GM23338 (cell line): ENCODE measurements around the gene KLHL5. TPM values are rescaled to one million over a fixed set of nuclear protein-coding genes. Genes with fewer than 3 reads are reported as not detected.

ENCODE experiments used
- ATAC-seq: fragments of 200-7000 bp; cut with Tn5 transposase; 3 replicates; pipeline ENCODE4 v1.9.1; 2020
- DNase-seq: peaks from one replicate; pipeline ENCODE4 v3.0.0-alpha.2; 2015; ENCODE audit warnings: low spot score
- H2AFZ ChIP-seq: fragments of 200-600 bp; sonication (generic); 2 replicates; pipeline ENCODE4 v1.8.0; 2016; ENCODE audit warnings: antibody characterized with exemption, mild to moderate bottlenecking, moderate library complexity
- H3F3A ChIP-seq: fragments of 200-600 bp; sonication (generic); replicated peaks from 2 replicates; pipeline ENCODE4 v1.8.0; 2017; ENCODE audit warnings: antibody characterized with exemption, mixed run types, low read depth
- H3K27ac ChIP-seq: fragments of 200-600 bp; sonication (generic); 2 replicates; pipeline ENCODE4 v1.6.1; 2016; ENCODE audit warnings: low read depth
- H3K27me3 ChIP-seq: fragments of 200-600 bp; sonication (generic); 2 replicates; pipeline ENCODE4 v1.8.0; 2016; ENCODE audit warnings: mild to moderate bottlenecking, mixed run types, moderate library complexity; ENCODE audit not compliant: insufficient read depth
- H3K36me3 ChIP-seq: fragments of 200-600 bp; sonication (generic); 2 replicates; pipeline ENCODE4 v1.8.0; 2016; ENCODE audit warnings: mild to moderate bottlenecking; ENCODE audit not compliant: insufficient read depth
- H3K4me1 ChIP-seq: fragments of 200-600 bp; sonication (generic); 2 replicates; pipeline ENCODE4 v1.8.0; 2016; ENCODE audit warnings: mild to moderate bottlenecking, moderate library complexity; ENCODE audit not compliant: insufficient read depth
- H3K4me2 ChIP-seq: fragments of 200-600 bp; sonication (generic); 2 replicates; pipeline ENCODE4 v1.7.1; 2017; ENCODE audit warnings: mixed run types
- H3K4me3 ChIP-seq: fragments of 200-600 bp; sonication (generic); 2 replicates; pipeline ENCODE4 v1.6.1; 2016; ENCODE audit warnings: mixed run types
- H3K79me2 ChIP-seq: fragments of 200-600 bp; sonication (generic); replicated peaks from 2 replicates; pipeline ENCODE4 v1.8.0; 2017; ENCODE audit warnings: mild to moderate bottlenecking; ENCODE audit not compliant: insufficient read depth
- H3K9me2 ChIP-seq: fragments of 200-600 bp; sonication (generic); 2 replicates; pipeline ENCODE4 v1.8.0; 2017; ENCODE audit not compliant: insufficient read depth
- H4K20me1 ChIP-seq: fragments of 200-600 bp; sonication (generic); replicated peaks from 2 replicates; pipeline ENCODE4 v1.8.0; 2017; ENCODE audit warnings: mild to moderate bottlenecking; ENCODE audit not compliant: insufficient read depth
- H3K27ac Mint-ChIP-seq: 2 replicates; pipeline ENCODE4 v1.8.0; 2020; ENCODE audit warnings: inconsistent platforms, mild to moderate bottlenecking, moderate library complexity, mixed read lengths
- H3K27me3 Mint-ChIP-seq: 3 replicates; pipeline ENCODE4 v1.8.0; 2022; ENCODE audit warnings: low read depth, mild to moderate bottlenecking, moderate library complexity, mixed read lengths, inconsistent platforms; ENCODE audit not compliant: insufficient read depth, poor library complexity
- H3K36me3 Mint-ChIP-seq: 3 replicates; pipeline ENCODE4 v1.8.0; 2021; ENCODE audit warnings: low read depth, mild to moderate bottlenecking, inconsistent platforms, moderate library complexity, mixed read lengths
- H3K4me1 Mint-ChIP-seq: 3 replicates; pipeline ENCODE4 v1.8.0; 2020; ENCODE audit warnings: mild to moderate bottlenecking, inconsistent platforms, mixed read lengths
- H3K4me3 Mint-ChIP-seq: 3 replicates; pipeline ENCODE4 v1.8.0; 2021; ENCODE audit warnings: moderate library complexity, mild to moderate bottlenecking, inconsistent platforms, mixed read lengths
- H3K9me3 Mint-ChIP-seq: 3 replicates; pipeline ENCODE4 v1.8.0; 2020; ENCODE audit warnings: moderate library complexity, mild to moderate bottlenecking, inconsistent platforms, mixed read lengths
- CREB1 ChIP-seq: fragments of 250-450 bp; sonication (Bioruptor Pico); IDR thresholded peaks from 2 replicates; pipeline ENCODE4 v1.5.0; 2020; ENCODE audit warnings: low read depth, mild to moderate bottlenecking, moderate library complexity
- CTCF ChIP-seq, 2 experiments: fragments of 200-600 bp in 1 of 2; sonication (generic) in 1 of 2; conservative IDR thresholded peaks; 2 replicates each; pipeline versions ENCODE4 v1.5.1 to v1.6.1; 2016 to 2017; ENCODE audit warnings: antibody characterized with exemption in 2 of 2, low read depth in 2 of 2, mild to moderate bottlenecking in 2 of 2, moderate library complexity in 1 of 2
- ETS1 ChIP-seq: IDR thresholded peaks from 2 replicates; pipeline ENCODE4 v1.6.1; 2016; ENCODE audit warnings: antibody characterized with exemption
- EZH2 ChIP-seq: fragments of 200-600 bp; sonication (generic); IDR thresholded peaks from one replicate; pipeline ENCODE4 v1.8.0; 2017; ENCODE audit warnings: antibody characterized with exemption, mild to moderate bottlenecking, low read depth; ENCODE audit not compliant: unreplicated experiment
- EZH2phosphoT487 ChIP-seq: fragments of 200-600 bp; sonication (generic); IDR thresholded peaks from one replicate; pipeline ENCODE4 v1.8.1; 2018; ENCODE audit warnings: antibody characterized with exemption; ENCODE audit not compliant: unreplicated experiment
- JUNB ChIP-seq: IDR thresholded peaks from one replicate; pipeline ENCODE4 v1.6.1; 2016; ENCODE audit warnings: antibody characterized with exemption; ENCODE audit not compliant: unreplicated experiment
- NANOG ChIP-seq: IDR thresholded peaks from 2 replicates; pipeline ENCODE4 v1.6.1; 2016; ENCODE audit warnings: antibody characterized with exemption, borderline replicate concordance
- POLR2AphosphoS5 ChIP-seq: IDR thresholded peaks from 2 replicates; pipeline ENCODE4 v1.6.1; 2016; ENCODE audit warnings: antibody characterized with exemption, low read depth
- REST ChIP-seq: IDR thresholded peaks from one replicate; pipeline ENCODE4 v1.6.1; 2018; ENCODE audit warnings: antibody characterized with exemption; ENCODE audit not compliant: unreplicated experiment
- STAT1 ChIP-seq: IDR thresholded peaks from one replicate; pipeline ENCODE4 v1.6.1; 2016; ENCODE audit warnings: antibody characterized with exemption; ENCODE audit not compliant: unreplicated experiment
- ZNF114 ChIP-seq: fragments of 250-450 bp; sonication (Bioruptor Pico); IDR thresholded peaks from 2 replicates; pipeline ENCODE4 v1.5.0; 2020; ENCODE audit warnings: mild to moderate bottlenecking, moderate library complexity
- ZNF331 ChIP-seq: fragments of 250-450 bp; sonication (Bioruptor Pico); IDR thresholded peaks from 2 replicates; pipeline ENCODE4 v1.5.0; 2020; ENCODE audit warnings: low read depth, mild to moderate bottlenecking, moderate library complexity
- ZNF462 ChIP-seq: fragments of 250-450 bp; sonication (Bioruptor Pico); IDR thresholded peaks from 2 replicates; pipeline ENCODE4 v1.5.0; 2020; ENCODE audit warnings: mild to moderate bottlenecking, moderate library complexity
- polyA plus RNA-seq: library from polyadenylated mRNA; unstranded; fragments of >200 nt; fragmentation: Nextera tagmentation; extraction: Ambion mirVana; gene quantifications from 2 replicates; pipeline ENCODE4 v1.2.1, GENCODE V29; 2016
- total RNA-seq: library from RNA; depleted of rRNA; stranded (reverse); fragments of >200 nt; shearing (Covaris generic); gene quantifications from 2 replicates; pipeline ENCODE4 v1.2.3, GENCODE V29; 2014

KLHL5 gene
- total and polyA plus RNA-seq, 2 experiments from 2014 or later: 9.4 to 24.5 TPM

- Histone ChIP-seq H3K9me2 (0 out of 2 replicates have a peak, but pooled peaks cover 4% of the 10 kb centered on the region), H3K79me2 (no peaks in the 10 kb centered on the region), H3K4me2 (no peak overlapping the region), H3K27me3 (no peaks in the 10 kb centered on the region), H2AFZ (no peak overlapping the region), H3F3A (no peaks in the 10 kb centered on the region), H3K4me1 (peaks cover 18% of the 10 kb centered on the region), H3K4me3 (no peak overlapping the region), H3K27ac (no peak overlapping the region), H3K36me3 (no peaks in the 10 kb centered on the region), H4K20me1 (no peaks in the 10 kb centered on the region)
- Mint-ChIP-seq H3K4me1 (peaks cover 9% of the 10 kb centered on the region; the same call in 2 of the 3 replicates), H3K9me3 (no peaks in the 10 kb centered on the region), H3K36me3 (no peaks in the 10 kb centered on the region), H3K27me3 (no peaks in the 10 kb centered on the region), H3K27ac (no peak overlapping the region), H3K4me3 (no peak overlapping the region)
- no peak for DNase-seq
- no peak for ATAC-seq
- TF ChIP-seq ETS1 (no peak), CREB1 (no peak), NANOG (no peak), JUNB (no peak), ZNF462 (no peak), ZNF114 (no peak), REST (no peak), ZNF331 (CRISPR knock-in tag) (no peak), CTCF (conservative IDR thresholded peaks at IDR 0.05; ENCODE audit: low read depth in 2 of 2) (no peak), STAT1 (no peak), EZH2phosphoT487 (no peak), POLR2AphosphoS5 (no peak), EZH2 (no peak)
Measured at GRCh38 chr4:39083164-39083563, 21.1 kb downstream of the KLHL5 start.
